ENCODE data around the gene DAZAP1. TPM values are rescaled to one million over a fixed set of nuclear protein-coding genes. Genes with fewer than 3 reads are reported as not detected.

Gene DAZAP1
- total RNA-seq, 2 experiments from 2014 or later: 128 to 133 TPM

- H3K4me3 ChIP-seq (ENCODE audit: low read length): no peak overlapping the region
- H3K27me3 ChIP-seq (ENCODE audit: control insufficient read depth in 1 of 2, insufficient read depth in 2 of 2, low read length in 2 of 2): no peaks in the 10 kb centered on the region
- H3K27me3 Mint-ChIP-seq: no peaks in the 10 kb centered on the region
- H3K36me3 Mint-ChIP-seq (ENCODE audit: low read depth): peaks cover 19% of the 10 kb centered on the region
- no peak for ATAC-seq (ENCODE audit: poor library complexity)
- intact Hi-C loops (cut with DNase I, micrococcal nuclease): no loop called here
- no peaks in the 10 kb centered on the region for H3K9me3 Mint-ChIP-seq
- POLR2A ChIA-PET: no interaction called here
- no peak overlapping the region for H3K27ac Mint-ChIP-seq
- no peaks in the 10 kb centered on the region for H3K4me1 ChIP-seq (ENCODE audit: insufficient read depth, low read length)
- no peak overlapping the region for H3K27ac ChIP-seq (ENCODE audit: low read depth in 1 of 2, low read length in 2 of 2)
- H3K4me1 Mint-ChIP-seq (ENCODE audit: low read depth): no peaks in the 10 kb centered on the region
- no peak for TF ChIP-seq CTCF (IDR thresholded peaks at IDR 0.05)
- H3K36me3 ChIP-seq (ENCODE audit: insufficient read depth, low read length): peaks cover 28% of the 10 kb centered on the region
- no peak for DNase-seq
- H3K9me3 ChIP-seq (ENCODE audit: control insufficient read depth in 1 of 2, insufficient read depth in 1 of 2, low read length in 2 of 2): no peaks in the 10 kb centered on the region
- CTCF ChIA-PET: no interaction called here
- no peak overlapping the region for H3K4me3 Mint-ChIP-seq
These were observed 33.2 kb upstream of the DAZAP1 start for GRCh38 chr19:1374250-1374577.

- Histone ChIP-seq H3K4me1 (ENCODE audit: insufficient read depth, low read length) (no peaks in the 10 kb centered on the region), H3K27ac (ENCODE audit: low read depth in 1 of 2, low read length in 2 of 2) (no peak overlapping the region), H3K4me3 (ENCODE audit: low read length) (no peak overlapping the region), H3K36me3 (ENCODE audit: insufficient read depth, low read length) (peaks cover 19% of the 10 kb centered on the region), H3K9me3 (ENCODE audit: control insufficient read depth in 1 of 2, insufficient read depth in 1 of 2, low read length in 2 of 2) (no peaks in the 10 kb centered on the region), H3K27me3 (ENCODE audit: control insufficient read depth in 1 of 2, insufficient read depth in 2 of 2, low read length in 2 of 2) (no peaks in the 10 kb centered on the region)
- no peak for TF ChIP-seq CTCF (IDR thresholded peaks at IDR 0.05)
- H3K36me3 Mint-ChIP-seq (ENCODE audit: low read depth): peaks cover 13% of the 10 kb centered on the region
- intact Hi-C loops (cut with DNase I, micrococcal nuclease): no loop called here
- H3K27ac Mint-ChIP-seq: no peak overlapping the region
- no peaks in the 10 kb centered on the region for H3K9me3 Mint-ChIP-seq
- H3K27me3 Mint-ChIP-seq: no peaks in the 10 kb centered on the region
- ChIA-PET POLR2A (no interaction called here), CTCF (no interaction called here)
- no peaks in the 10 kb centered on the region for H3K4me1 Mint-ChIP-seq (ENCODE audit: low read depth)
- DNase-seq: no peak
- no peak for ATAC-seq (ENCODE audit: poor library complexity)
- peak overlapping the region; percentile 34 for H3K4me3 Mint-ChIP-seq
These were observed 31.0 kb upstream of the DAZAP1 start for GRCh38 chr19:1376415-1376805.

GRCh38 chr19:1377176-1377964 is 30.0 kb upstream of the DAZAP1 start:
- no peaks in the 10 kb centered on the region for H3K4me1 Mint-ChIP-seq (ENCODE audit: low read depth)
- Histone ChIP-seq H3K36me3 (ENCODE audit: insufficient read depth, low read length) (peaks cover 18% of the 10 kb centered on the region), H3K27ac (ENCODE audit: low read depth in 1 of 2, low read length in 2 of 2) (no peak overlapping the region), H3K27me3 (ENCODE audit: control insufficient read depth in 1 of 2, insufficient read depth in 2 of 2, low read length in 2 of 2) (no peaks in the 10 kb centered on the region), H3K4me3 (ENCODE audit: low read length) (no peak overlapping the region), H3K4me1 (ENCODE audit: insufficient read depth, low read length) (no peaks in the 10 kb centered on the region), H3K9me3 (ENCODE audit: control insufficient read depth in 1 of 2, insufficient read depth in 1 of 2, low read length in 2 of 2) (no peaks in the 10 kb centered on the region)
- H3K9me3 Mint-ChIP-seq: no peaks in the 10 kb centered on the region
- no peak for TF ChIP-seq CTCF (IDR thresholded peaks at IDR 0.05)
- no peak overlapping the region for H3K4me3 Mint-ChIP-seq
- CTCF ChIA-PET: no interaction called here
- intact Hi-C loops (cut with DNase I, micrococcal nuclease): no loop called here
- H3K27ac Mint-ChIP-seq: no peak overlapping the region
- peak in 1 of 14 experiments; percentile 20 for DNase-seq
- no peaks in the 10 kb centered on the region for H3K27me3 Mint-ChIP-seq
- POLR2A ChIA-PET: no interaction called here
- H3K36me3 Mint-ChIP-seq (ENCODE audit: low read depth): peaks cover 8% of the 10 kb centered on the region
- ATAC-seq (ENCODE audit: poor library complexity): no peak

Measured in CD4-positive, alpha-beta T cell (primary cell).